GM19463 (cell line): ENCODE data around the gene ATG7.
"Not testable (repeated sequence)": the region's sequence is repeated elsewhere in the genome, so short reads cannot be mapped to it uniquely, and the experiment has no call there.

Experiments
- ATAC-seq: cut with Tn5 transposase; IDR thresholded peaks from one replicate; pipeline ENCODE4 v1.9.1; 2021; ENCODE audit warnings: mild to moderate bottlenecking, moderate library complexity; ENCODE audit not compliant: unreplicated experiment

Gene ATG7

DNA sequence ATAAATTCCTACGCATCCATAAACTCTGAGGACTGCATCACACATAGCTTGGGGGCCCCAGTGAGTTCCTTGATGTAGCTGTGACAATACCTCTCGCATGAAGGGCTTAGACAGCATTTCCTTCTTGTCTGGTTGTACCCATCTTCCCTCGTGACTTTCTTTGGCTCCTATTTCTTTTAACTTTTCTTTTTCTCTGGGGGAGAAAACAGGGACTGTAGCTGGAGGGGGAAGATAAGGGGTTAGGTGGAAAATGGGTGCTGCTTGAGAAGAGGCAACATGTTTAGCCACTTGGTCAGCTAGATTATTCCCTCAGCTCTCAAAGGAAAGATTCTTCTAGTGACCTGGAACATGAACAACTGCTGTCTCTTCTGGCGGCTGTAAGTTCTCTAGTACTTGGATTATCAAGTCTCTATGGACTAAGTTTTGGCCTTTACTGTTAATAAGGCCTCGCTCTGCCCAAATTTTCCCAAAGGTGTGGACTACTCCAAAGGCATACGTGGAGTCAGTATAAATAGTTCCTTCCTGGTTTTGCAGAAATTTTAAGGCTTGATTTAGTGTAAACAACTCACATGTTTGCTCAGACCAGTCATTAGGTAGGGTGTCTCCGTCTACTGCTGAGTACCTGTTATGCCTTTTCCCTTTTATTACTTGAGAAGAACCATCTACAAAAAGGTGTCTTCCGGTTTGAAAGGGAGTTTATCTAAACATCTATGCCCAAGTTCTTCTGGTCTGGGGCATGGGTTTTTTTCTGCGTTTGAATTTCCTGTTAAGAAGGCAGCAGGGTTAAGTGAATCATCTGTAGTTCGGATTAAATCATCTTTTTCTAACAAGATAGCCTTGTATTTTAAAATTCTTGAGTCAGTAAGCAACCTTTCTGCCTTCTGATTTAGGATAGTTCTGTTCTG is 21.0 kb upstream of the ATG7 start:
- ATAC-seq: no peak

DNA sequence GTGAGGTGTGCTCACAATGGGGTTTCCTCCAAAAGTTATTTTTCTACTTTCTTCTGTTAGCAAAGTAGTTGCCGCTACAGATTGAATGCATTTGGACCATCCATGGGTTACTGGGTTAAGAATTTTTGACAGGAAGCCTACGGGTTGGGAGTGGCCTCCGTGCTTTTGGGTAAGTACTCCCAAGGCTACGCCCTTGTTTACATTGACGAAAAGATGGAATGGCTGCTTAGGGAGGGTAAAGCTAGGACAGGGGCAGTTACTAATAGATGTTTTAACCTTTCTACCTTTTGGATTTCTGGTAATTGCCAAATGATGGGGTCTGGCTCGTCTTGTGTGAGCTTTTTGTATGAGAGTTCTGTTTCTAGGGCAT is 20.4 kb upstream of the ATG7 start:
- no peak for ATAC-seq

DNA sequence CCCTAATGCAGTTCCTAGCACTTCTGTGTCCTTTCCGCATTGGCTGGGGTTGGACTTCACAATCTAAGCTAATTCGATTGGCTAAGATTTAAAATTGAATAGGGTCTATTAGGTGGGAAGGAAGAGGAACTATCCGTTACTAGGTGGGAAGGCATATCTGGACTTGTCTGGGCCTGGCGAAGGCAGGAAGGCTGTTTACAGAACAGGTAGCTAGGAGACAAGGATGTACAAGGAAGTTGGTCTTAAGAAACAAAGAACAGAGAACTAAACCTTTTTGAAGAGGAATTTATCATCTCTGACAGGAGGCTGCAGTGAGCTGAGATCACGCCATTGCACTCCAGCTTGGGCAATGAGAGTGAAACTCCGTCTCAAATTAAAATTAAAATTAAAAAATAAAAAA is 17.3 kb upstream of the ATG7 start:
- ATAC-seq: no peak

DNA sequence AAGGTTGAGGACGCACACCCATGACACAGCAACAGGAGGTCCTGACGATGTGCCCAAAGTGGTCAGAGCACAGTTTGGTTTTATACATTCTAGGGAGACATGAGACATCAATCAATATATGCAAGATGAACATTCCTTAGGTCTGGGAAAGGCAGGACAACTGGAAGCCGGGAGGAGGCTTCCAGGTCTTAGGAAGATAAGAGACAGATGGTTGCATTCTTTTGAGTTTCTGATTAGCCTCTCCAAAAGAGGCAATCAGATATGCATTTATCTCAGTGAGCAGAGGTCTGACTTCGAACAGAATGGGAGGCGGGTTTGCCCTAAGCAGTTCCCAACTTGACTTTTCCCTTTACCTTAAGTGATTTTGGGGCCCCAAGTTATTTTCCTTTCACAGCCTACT is 16.7 kb upstream of the ATG7 start:
- not testable (repeated sequence) for ATAC-seq

DNA sequence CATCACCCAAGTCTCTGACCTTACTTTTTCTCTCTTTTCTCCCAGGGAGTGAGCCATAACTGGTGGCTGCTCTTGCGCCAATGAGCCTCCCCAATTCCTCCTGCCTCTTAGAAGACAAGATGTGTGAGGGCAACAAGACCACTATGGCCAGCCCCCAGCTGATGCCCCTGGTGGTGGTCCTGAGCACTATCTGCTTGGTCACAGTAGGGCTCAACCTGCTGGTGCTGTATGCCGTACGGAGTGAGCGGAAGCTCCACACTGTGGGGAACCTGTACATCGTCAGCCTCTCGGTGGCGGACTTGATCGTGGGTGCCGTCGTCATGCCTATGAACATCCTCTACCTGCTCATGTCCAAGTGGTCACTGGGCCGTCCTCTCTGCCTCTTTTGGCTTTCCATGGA is 13.2 kb upstream of the ATG7 start:
- ATAC-seq: no peak

DNA sequence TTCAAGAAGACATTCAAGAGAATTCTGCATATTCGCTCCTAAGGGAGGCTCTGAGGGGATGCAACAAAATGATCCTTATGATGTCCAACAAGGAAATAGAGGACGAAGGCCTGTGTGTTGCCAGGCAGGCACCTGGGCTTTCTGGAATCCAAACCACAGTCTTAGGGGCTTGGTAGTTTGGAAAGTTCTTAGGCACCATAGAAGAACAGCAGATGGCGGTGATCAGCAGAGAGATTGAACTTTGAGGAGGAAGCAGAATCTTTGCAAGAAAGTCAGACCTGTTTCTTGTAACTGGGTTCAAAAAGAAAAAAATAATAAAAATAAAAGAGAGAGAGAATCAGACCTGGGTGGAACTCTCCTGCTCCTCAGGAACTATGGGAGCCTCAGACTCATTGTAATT is 11.7 kb upstream of the ATG7 start:
- ATAC-seq: no peak

DNA sequence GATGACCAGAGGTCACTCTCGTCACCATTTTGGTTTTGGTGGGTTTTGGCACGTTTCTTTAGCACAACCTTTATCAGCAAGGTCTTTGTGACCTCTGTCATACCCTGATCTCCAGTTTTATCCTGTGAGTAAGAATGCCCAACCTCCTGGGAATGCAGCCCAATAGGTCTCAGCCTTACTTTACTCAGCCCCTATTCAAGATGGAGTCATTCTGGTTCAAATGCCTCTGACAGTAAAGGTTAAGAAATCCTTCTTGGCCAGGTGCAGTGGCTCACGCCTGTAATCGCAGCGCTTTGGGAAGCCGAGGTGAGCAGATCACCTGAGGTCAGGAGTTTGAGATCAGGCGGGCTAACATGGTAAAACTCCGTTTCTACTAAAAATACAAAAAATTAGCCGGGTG is 3.2 kb upstream of the ATG7 start:
- no peak for ATAC-seq

DNA sequence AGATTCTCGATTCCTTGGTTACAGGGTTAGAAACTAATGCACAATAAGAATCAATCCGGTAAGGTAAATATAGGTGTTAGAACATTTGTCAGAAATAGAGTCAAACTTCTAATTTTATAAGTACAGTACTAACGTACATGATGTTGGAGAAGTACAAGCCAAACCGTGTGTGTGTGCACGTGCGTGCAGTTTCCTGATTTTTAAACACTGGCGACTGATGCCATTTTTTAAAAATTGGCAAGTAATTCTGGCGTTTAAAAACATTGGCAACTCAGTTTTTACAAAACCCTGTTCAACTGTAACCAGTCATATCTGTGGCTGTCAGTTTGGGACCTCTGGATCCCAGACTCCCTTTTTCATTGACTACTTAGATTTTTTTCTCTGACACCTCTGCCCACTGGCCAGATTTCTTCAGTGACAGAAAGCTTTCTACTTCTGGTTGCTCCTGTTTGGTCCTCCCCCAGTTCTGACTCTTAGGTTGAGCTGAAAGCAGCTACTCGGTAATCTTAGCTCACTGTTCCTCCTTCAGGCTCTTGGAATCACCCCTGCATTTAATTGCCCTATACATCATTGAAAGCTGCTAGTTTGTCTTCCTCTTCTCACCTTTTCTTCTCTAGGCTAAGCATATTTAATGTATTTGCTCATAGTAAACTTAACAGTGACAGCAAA is 843 bp downstream of the ATG7 start:
- no peak for ATAC-seq

DNA sequence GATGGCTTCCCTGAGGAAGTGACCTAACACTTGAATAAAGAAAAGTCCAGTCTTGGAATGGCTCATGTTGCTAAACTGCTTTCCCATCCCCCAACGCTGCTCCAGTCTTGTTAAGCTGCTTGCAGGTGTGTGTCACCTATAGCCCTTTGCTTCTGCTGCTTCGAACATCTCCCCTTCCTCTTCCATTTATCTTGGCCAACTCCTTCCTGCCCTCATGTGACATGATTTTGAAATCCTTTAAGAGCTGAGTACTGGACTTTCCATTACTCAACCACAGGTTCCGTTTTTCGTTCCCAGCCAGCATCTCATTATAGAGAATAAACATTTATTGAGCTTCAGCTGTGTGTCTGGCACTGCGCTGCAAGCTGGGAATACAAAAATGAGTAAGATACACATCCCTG is 1.7 kb downstream of the ATG7 start:
- ATAC-seq: no peak

DNA sequence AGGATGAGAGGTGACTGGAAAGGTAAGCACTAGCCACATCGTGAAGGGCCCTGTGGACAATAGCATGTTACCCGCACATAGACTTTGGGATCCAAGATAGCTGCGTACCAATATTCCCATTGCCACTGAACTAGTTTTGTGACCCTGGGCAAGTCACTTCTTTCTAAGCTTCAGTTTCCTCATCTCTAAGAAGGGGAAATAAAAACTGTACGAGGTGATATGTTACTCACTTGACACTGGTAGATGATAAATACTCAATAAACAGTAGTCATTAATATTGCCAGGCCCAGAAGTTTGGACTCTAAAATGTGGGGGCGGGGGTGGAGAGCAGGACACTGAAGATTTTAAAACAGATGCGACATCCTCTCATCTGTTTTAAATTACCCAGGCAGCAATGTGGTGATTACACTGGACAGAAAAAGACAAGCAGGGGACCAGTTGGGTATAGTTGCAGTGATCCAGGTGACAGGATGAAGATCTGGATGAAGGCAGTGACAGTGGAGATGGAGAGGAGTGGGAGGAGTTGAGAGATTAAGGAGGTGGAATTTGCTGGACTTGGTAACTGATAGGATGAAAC is 2.5 kb downstream of the ATG7 start:
- ATAC-seq: no peak

DNA sequence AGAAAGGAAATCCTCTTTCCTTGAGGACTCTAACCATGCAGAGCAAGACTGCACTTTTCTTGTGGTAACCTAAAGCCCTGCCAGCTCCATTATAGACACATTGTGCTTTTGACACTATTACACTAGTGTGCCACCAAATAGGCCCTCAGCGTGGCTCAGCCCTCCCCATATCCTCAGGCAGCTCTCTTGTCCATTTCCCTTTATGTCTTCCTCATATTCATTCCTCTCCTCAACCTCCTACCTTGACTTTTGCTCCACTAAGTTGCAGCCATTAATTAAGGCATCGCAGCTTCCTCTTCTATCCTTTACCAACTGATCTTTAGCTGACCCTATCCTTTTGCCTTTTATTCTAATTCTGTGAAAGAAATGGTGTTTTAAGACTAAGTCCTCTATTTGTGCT is 3.7 kb downstream of the ATG7 start:
- ATAC-seq: no peak

DNA sequence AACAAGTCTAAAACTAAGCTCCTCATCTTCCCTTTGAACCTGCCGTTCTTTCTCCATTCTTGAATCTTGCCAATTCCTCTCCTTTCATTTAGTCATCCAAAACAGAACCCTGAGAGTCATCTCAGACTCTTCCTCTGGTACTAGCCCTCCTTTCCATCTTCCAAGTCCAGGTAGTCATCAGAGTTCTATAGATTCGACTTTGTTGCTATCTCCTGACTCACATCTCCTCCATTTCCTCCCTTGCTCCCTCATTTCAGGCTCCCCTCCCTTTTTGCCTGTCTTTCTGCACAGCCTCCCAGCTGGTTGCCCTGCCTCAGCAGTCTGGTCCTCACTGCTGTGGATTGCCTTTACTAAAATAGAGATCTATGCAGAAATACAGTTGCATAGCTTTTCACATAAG is 4.7 kb downstream of the ATG7 start:
- no peak for ATAC-seq

DNA sequence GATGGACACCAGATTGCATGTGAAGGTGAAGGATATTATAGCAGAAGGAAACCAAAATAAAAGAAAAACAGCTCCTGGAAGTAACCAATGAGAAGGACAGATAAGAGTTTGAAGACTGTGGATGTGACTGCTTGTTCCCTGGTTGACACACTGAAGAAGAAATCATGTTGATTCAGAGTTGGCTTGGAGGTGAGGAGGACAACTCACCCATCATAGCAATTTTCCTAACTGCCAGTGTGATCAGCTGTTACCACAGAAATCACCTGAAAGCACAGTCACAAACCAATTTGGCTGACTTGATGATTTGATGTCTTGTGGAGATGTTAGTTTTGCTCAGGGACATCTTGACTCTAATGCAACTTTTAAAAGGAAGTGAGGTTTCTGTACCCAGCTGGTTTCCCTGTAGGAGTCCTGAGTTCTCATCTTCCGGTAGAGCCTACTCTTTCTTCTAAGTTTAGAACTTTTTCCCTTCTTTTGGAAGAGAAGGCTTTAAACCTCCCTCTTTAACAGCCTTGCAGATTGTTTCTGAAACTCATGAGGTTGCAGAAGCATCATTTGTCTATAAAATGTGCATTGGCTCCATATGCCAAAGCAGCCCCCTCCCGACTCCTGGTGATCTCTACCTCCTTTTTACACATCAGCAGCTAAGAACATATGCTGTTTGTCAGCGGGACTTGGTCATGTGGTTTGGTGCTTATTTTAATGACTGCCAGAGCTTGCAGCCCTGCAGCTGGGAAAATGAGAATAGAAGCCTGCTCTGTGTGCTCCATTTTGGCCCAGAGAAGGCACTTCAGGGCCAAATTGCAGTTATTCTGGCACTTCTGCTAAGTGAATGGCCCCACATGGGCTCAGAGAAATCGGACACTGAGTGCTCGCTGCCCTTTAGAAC is 10.3 kb downstream of the ATG7 start:
- ATAC-seq: no peak

DNA sequence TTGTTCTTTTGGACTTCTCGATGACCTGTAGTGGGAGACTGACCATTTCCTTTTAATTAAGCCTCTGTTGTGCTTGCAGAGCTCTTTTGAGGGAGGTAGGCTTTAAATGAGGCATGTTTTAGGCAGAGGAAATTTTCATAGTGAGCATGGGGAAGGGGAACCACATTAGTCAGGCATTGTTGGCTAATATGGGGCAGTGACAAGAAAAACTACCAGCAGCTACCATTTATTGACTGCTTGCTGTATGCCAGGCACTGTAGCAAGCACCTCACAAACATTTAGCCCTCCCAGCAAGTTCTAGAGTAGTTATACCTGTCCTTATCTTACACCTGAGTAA is 10.9 kb downstream of the ATG7 start:
- no peak for ATAC-seq

DNA sequence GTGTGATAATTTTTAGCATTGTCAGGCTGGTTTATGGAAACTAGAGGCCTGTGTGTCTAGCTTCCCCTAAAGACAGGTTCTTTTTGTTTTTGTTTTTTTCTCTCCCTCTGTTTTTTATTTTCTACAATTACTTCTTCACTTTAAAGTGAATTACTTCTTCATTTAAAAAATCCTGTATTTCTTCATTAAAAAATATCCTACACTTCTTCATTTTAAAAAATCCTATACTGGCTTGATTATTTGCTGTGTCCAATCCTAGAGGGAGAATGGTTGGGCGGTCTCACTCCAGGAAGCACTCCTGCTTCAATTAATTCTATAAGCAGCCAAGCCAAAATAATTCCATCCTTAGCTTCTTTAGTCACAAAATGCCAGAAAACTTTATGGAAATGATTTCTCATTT is 11.8 kb downstream of the ATG7 start:
- ATAC-seq: no peak

DNA sequence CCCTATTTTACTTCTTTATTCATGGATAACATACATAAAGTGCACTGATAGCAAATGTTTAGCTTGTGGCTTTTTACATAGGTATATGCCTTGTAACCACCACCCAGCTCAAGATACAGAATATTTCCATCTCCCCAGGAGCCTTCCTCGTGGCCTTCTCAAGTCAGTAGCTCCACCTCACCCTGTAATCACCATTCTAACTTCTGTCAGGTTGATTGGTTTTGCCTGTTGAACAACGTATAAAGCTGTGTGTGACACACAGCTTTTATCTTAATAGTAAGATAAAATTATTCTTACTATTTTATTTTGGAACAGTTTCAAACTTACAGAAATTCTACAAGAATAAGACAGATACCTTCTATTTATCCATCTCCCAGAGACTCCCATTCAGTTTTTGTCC is 13.3 kb downstream of the ATG7 start:
- no peak for ATAC-seq

DNA sequence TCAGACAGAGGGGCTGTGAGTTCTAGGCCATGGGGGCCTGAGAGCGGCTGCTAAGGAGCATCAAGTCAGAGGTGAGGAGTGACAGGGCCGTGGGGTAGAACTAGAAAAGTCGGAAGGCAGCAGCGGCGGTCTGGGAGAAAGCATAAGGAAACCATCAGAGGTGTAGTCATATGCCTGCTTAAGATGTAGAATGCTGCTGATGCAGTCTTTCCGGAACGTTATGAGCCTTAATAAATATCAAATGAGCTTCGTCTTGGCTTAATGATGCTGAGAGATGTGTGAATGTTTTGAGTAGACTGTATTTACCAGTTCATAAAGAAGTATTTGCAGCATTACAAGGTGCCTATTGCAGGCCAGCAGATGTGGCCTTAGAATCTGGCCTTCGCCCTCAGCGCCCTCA is 15.2 kb downstream of the ATG7 start:
- no peak for ATAC-seq

DNA sequence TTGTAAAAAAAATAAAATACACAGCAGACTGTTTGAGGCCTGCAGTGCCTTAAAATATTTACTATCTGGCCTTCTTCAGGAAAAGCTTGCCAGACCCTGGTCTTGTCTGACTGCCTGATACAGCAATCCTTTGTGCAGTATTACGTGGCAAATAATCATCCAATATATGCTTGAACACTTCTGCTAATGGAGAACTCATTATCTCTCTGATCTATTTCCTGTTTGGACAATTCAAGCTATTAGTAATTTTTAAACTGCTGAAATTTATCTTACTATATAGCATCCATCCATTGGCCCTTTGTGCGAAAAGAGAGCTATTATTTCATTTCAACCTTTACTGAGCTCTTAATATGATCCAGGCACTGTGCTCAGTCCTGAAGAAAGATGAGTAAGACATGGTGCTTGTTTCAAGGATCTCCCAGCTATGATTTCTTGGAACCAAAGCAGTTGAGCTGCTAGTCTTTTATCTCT is 15.9 kb downstream of the ATG7 start:
- no peak for ATAC-seq

DNA sequence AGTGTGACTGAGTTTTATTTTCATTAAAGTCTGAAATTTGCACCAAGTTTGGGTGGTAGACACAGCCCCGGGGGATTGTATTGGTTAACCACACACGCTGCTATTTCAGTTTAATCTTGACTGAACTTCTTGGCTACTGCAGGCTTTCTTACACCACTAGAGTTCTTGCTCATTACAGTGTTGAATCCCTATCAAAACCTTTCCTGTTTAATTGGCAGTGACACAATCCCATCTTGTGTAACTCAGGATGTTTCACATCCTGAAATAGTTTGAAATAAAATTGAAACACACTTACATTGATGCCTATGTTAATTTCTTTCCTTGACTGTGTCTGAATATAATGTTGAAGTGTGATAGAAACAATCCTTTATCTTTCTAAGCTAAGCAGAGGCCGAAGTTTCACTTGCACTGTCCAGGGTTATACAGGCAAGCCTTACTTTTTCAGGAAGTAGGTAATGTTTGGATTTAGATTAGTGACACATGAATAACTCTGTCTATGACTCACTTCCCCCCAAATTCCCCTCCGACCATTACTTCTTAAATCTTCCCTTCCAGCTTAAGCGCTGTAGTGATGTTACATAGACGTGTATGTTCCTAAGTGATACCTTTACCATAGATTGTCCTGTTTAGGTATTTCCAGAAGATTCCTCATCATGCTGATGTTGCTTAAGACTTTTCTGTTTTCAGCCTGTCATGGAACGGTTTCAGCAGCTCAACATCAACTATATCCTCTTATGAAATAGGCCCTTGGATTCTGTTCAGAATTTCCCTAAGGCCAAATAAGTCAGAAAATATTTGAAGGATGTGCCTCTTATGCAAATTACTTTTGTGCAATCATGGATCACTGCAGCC is 16.8 kb downstream of the ATG7 start:
- peak; percentile 70 for ATAC-seq

DNA sequence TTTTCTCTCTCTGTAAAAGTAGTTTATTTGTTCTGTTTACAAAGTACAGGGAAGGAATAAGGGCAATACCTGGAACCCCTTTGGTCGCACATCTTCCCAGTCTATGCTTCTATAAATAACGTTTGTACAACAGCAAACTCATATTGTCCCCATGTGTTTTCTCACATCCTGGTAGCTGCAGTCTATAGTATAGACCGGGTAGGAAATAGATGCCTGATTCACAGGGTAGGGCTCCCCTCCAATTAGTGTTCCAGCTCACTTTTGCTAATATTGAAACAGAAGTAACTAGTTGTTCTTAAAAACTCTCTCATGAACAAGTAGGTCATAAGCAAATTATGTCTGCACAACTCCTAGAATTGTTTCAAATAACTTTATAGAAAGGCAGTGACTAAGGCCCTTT is 17.7 kb downstream of the ATG7 start:
- ATAC-seq: no peak
